Upper lobe of left lung (tissue), 4 donors: Measurements from ENCODE around the gene IFNA13.

ENCODE experiments used
- POLR2A ChIP-seq, 4 donors: fragments of 450-650 bp; IDR thresholded peaks; one replicate each; pipeline ENCODE4 v1.5.1; 2016 to 2017; ENCODE audit warnings: antibody characterized with exemption in 4 of 4, mild to moderate bottlenecking in 2 of 4
- TF ChIP-seq, protein P1 (sequence below), 6 experiments: fragments of 450-650 bp in 4 of 6; fragments of 200-600 bp in 2 of 6; sonication (generic) in 2 of 6; IDR thresholded peaks; one replicate each; pipeline ENCODE4 v1.5.1; 2016 to 2019; ENCODE audit warnings: antibody characterized with exemption in 6 of 6

DNA sequence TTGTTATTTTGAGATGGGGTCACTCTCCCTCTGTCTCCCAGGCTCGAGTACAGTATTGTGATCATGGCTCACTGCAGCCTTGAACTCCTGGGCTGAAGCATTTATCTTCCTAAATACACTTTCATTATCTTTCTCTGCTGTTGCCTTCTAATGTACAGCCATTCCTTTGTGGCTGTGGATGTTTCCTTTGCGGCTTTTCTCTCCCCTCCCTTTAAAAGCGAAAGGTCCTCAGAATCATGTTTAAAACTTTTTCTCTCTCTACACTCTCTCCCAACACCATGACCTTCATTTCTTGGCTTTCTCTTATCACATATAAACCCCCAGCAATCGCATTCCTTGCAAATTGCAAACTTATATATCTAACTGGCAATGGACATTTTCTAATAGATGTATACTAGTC, 15.8 kb upstream of the IFNA13 start:
- TF ChIP-seq, protein P1, sequence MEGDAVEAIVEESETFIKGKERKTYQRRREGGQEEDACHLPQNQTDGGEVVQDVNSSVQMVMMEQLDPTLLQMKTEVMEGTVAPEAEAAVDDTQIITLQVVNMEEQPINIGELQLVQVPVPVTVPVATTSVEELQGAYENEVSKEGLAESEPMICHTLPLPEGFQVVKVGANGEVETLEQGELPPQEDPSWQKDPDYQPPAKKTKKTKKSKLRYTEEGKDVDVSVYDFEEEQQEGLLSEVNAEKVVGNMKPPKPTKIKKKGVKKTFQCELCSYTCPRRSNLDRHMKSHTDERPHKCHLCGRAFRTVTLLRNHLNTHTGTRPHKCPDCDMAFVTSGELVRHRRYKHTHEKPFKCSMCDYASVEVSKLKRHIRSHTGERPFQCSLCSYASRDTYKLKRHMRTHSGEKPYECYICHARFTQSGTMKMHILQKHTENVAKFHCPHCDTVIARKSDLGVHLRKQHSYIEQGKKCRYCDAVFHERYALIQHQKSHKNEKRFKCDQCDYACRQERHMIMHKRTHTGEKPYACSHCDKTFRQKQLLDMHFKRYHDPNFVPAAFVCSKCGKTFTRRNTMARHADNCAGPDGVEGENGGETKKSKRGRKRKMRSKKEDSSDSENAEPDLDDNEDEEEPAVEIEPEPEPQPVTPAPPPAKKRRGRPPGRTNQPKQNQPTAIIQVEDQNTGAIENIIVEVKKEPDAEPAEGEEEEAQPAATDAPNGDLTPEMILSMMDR (IDR thresholded peaks at IDR 0.05), result no peak
- no peak for TF ChIP-seq POLR2A (IDR thresholded peaks at IDR 0.05)
